ENCODE results near the gene SAMSN1. TPM values are rescaled to one million over a fixed set of nuclear protein-coding genes. Genes with fewer than 3 reads are reported as not detected.

The SAMSN1 gene
- total and polyA plus RNA-seq, 9 of the 15 experiments (the other 6 are each of a cell fraction or from before 2014, with no cell fraction given): 101 to 223 (median 159) TPM

GRCh38 chr21:14452031-14452726 is 93.9 kb downstream of the SAMSN1 start (continued):
- no peak for TF ChIP-seq CBX3 (IDR thresholded peaks at IDR 0.05; ENCODE audit: borderline replicate concordance in 1 of 2, low read length in 2 of 2)
- peak in 1 of 2 experiments; percentile 16; a peak in 1 of 4 replicates for TF ChIP-seq ARNT (IDR thresholded peaks at IDR 0.05)
- TF ChIP-seq PKNOX1 (IDR thresholded peaks at IDR 0.05): peak; percentile 1; the same call in 1 of the 2 replicates
- no peak for TF ChIP-seq ZNF639 (CRISPR knock-in tag; conservative IDR thresholded peaks at IDR 0.05 in 1 of 2, IDR thresholded peaks at IDR 0.05 in 1 of 2)
- peak; percentile 67 for TF ChIP-seq CBFA2T3 (IDR thresholded peaks at IDR 0.05)
- TF ChIP-seq MTA3 (IDR thresholded peaks at IDR 0.05; ENCODE audit: borderline replicate concordance): no peak
- no peak for TF ChIP-seq ZNF12 (CRISPR knock-in tag; IDR thresholded peaks at IDR 0.05)
- TF ChIP-seq TOE1 (IDR thresholded peaks at IDR 0.05; ENCODE audit: borderline replicate concordance): no peak
- no peak for TF ChIP-seq TOE1 (CRISPR knock-in tag; IDR thresholded peaks at IDR 0.05; ENCODE audit: borderline replicate concordance, low read depth)
- peak; percentile 7; the same call in 1 of the 2 replicates for TF ChIP-seq C11orf30 (IDR thresholded peaks at IDR 0.05; ENCODE audit: low read depth)
- TF ChIP-seq, protein P1, sequence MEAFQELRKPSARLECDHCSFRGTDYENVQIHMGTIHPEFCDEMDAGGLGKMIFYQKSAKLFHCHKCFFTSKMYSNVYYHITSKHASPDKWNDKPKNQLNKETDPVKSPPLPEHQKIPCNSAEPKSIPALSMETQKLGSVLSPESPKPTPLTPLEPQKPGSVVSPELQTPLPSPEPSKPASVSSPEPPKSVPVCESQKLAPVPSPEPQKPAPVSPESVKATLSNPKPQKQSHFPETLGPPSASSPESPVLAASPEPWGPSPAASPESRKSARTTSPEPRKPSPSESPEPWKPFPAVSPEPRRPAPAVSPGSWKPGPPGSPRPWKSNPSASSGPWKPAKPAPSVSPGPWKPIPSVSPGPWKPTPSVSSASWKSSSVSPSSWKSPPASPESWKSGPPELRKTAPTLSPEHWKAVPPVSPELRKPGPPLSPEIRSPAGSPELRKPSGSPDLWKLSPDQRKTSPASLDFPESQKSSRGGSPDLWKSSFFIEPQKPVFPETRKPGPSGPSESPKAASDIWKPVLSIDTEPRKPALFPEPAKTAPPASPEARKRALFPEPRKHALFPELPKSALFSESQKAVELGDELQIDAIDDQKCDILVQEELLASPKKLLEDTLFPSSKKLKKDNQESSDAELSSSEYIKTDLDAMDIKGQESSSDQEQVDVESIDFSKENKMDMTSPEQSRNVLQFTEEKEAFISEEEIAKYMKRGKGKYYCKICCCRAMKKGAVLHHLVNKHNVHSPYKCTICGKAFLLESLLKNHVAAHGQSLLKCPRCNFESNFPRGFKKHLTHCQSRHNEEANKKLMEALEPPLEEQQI (IDR thresholded peaks at IDR 0.05): no peak
- no peak for TF ChIP-seq RBM14 (IDR thresholded peaks at IDR 0.05; ENCODE audit: borderline replicate concordance, insufficient read depth, low read depth, low read length)
- no peak for TF ChIP-seq TCFL5 (CRISPR knock-in tag; conservative IDR thresholded peaks at IDR 0.05)
- no peak for TF ChIP-seq RBM34 (IDR thresholded peaks at IDR 0.05; ENCODE audit: borderline replicate concordance, insufficient read depth, low read length)
- no peak for TF ChIP-seq ARID2 (IDR thresholded peaks at IDR 0.05)
- no peak for TF ChIP-seq ELF2 (CRISPR knock-in tag; IDR thresholded peaks at IDR 0.05)
- no peak for TF ChIP-seq CCAR2 (IDR thresholded peaks at IDR 0.05; ENCODE audit: low read depth, low read length)
- peak; percentile 27; the same call in 1 of the 2 replicates for TF ChIP-seq EP400 (IDR thresholded peaks at IDR 0.05)
- 0 out of 2 replicates have a peak, but pooled peaks have one; percentile 17 for TF ChIP-seq ZNF589 (CRISPR knock-in tag; IDR thresholded peaks at IDR 0.05; ENCODE audit: low read depth)
- TF ChIP-seq, protein P2, sequence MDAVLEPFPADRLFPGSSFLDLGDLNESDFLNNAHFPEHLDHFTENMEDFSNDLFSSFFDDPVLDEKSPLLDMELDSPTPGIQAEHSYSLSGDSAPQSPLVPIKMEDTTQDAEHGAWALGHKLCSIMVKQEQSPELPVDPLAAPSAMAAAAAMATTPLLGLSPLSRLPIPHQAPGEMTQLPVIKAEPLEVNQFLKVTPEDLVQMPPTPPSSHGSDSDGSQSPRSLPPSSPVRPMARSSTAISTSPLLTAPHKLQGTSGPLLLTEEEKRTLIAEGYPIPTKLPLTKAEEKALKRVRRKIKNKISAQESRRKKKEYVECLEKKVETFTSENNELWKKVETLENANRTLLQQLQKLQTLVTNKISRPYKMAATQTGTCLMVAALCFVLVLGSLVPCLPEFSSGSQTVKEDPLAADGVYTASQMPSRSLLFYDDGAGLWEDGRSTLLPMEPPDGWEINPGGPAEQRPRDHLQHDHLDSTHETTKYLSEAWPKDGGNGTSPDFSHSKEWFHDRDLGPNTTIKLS (IDR thresholded peaks at IDR 0.05; ENCODE audit: borderline replicate concordance, low read depth): no peak
- TF ChIP-seq CEBPB (tag; IDR thresholded peaks at IDR 0.05): no peak
- no peak for TF ChIP-seq DDX20 (tag; IDR thresholded peaks at IDR 0.05; ENCODE audit: low read depth)

Data from K562 (cell line).